IPS-NIHi11 (cell line): ENCODE measurements around the gene FBXL15.

Source experiments
- DNase-seq: peaks from one replicate; pipeline ENCODE4 v3.0.0; 2012; ENCODE audit warnings: mixed read lengths, low spot score

The FBXL15 gene

GRCh38 chr10:102411341-102412255 lies 9.0 kb upstream of the FBXL15 start:
- no peak for DNase-seq

GRCh38 chr10:102412293-102412692 lies 8.3 kb upstream of the FBXL15 start:
- DNase-seq = no peak

DNA sequence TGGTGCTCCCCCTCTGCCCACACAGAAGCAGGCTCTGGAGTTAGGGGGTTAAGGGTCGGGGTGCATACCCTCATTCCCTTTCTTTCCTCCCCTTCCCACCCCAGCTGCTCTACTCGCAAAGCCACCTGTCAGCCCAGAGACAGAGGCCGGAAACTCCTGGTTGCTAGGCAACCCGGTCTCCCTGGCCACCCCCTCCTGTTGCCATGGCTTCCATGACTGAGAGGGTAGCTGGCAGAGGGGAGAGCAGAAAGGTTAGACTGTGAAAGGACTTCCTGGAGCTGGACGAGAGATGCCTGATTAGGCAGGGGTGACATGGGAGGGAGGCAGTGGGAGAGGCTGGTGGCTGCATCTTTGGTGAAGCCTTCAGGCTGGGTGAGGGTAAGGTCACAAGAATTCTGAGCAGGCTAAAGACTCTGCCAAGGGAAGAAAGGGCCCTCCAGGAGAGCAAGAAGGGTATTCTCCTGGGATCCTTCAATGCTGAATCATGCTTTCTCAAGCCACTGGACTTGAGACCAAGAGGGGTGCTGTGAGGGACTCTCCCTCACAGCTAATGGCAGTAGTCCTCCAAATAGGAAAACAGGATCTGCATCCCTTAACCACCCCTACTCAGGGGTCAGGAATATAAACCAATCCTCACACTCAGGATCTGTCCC lies 7.5 kb upstream of the FBXL15 start:
- DNase-seq = peak; percentile 81

DNA sequence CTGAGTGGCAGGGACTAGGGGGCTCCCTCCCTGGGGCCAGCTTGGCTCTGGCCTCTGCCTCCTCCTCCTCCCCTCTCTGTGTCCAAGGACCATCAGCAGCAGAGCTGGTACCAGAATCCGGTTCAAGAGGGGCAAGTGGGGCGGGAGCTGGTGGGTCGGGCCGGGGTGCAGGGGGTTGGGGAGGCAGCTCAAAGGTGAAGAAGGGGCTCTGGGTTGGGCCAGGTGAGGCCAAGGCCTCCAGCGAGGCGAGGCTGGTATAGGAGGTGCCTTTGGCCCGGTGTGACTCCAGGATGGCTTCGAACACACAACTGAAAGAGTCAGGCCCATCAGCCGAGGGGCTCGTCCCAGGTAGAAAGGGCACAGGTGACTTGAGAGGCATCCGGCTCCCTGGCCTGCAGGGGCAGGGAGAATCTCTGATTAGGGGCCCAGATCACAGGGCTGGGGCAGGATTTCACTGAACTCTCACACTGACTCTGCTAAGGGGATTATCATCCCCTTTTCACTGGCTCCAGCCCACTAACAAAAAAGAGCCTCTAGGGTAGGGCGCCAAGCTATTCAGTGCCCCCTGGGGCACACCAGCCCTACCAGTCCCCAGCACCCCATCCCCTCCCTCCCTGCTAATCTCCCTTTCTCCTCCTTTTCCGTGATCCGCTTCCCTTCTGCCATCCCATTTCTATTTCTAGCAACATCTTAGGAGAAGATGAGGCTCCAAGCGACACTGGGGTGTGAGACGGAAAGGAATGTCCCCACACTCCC lies 6.7 kb upstream of the FBXL15 start:
- DNase-seq = no peak

- no peak for DNase-seq
These were observed 5.9 kb upstream of the FBXL15 start for GRCh38 chr10:102414749-102415148.

DNA sequence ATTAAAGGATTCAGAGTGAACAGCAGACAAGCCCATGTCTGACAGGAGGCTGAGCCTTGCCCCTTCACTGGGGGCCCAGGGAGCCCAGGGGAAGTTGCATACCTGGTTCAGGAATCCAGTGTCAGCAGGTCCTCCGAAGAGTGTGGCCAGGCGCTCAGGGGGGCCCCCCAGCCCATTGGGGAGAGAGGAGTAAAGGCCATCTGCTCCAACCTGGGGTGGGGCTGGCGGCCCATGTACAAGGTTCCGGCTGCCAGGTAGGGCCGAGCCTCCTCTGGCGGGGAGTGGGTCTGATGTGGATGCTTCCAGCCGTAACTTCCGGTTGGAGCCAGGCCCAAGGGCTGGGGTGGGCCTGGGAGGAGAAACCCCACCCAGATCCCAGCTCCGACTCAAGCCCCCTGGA lies 4.4 kb upstream of the FBXL15 start:
- DNase-seq = no peak

DNA sequence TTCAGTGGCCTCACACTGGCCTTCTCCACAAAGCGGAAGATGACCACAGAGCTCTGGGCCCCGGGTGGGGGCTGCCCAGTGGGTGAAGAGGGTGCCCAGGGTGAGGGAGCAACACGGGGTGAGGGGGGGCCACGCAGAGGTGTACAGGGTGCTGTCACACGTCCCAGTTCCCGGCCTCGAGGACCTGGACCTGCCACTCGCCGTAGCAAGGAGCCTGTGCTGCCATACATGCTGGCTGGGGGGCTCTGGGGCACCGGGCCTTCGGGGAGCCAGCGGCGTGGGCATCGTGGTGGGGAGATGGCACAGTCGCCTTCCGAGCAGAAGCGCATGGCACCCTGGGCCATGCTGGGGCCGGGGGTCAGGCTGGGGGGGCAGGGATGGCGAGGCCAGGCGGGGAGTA lies 3.9 kb upstream of the FBXL15 start:
- no peak for DNase-seq

DNA sequence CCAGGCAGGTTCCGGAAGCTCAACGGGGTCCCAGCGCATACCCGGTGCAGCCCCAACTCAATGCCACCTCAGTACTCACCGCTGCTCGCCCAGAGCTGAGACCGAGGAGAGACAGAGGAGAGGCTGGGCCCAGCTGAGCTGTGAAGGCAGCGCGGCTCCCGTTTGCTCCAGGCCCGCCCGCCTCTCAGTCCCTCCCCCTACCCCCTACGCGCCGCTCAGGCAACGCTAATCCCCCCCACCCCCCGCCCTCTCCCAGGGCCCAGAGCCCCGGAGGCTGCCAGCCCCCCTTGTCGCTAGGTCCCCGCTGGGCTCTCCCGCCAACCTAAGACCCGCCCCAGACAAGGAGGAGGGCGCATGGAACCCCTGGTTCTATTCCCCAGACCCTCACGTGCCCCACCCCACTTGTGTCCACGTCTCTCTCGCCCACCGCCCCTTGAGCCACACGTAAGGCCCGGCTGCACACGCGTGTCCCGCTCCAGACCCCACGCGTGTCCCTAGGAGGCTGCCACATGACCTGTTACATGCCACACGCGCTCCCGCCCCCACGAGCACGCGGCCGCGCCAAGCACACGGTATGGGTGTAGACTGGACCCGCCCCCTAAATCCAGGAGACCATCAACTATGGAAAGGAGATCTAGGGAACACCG lies 1.9 kb upstream of the FBXL15 start, which contains the start of gene PSD:
Gene PSD (minus strand): TSS at position 164 of the 647 bp plus-strand sequence. CDS start 1,747 bp downstream, outside the sequence.
- DNase-seq = peak; percentile 64

DNA sequence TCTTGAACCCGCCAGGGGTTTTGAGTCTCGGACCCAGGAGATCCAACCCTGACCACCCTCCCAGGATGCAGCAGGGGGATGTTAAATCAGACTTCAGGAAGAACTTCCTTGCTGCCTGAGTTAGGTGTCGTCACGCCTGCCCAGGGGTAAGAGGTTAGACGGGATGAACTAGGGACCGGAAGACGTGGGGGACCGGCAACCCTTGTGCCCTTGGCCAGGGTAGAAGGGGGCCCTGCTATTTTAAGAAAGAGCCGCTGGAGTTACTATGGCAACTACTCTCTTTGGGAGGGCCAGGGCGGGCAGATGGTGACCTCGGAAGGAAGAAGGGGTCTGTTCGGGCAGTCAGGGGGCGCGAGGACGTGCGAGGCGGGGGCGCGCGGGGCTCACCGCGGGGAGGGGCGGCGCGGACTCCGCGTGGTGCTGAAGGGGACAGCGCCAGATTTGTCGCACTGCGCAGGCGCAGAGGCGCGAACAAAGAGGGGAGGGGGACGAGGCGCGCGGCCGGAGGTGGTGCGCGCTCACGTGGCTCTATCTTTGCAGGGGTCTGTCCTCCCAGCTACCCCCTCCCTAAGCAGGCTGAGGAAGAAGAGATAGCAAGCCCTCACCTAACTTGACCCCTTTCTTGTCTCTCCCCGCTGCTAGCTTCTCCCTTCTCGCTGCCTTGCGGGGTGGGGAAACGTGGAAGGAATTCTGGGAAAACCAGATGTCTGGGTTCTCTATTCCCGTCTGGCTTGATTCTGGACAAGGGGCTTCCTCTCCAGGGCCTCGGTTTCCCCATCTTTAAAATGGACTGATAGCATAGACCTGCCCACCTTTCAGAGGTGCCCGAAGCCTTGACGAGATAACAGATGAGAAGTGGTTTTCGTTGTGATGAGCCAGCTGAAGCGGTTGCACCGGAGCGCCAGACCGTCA lies 1.1 kb upstream of the FBXL15 start:
- DNase-seq = peak; percentile 85

GRCh38 chr10:102420181-102420713 lies 389 bp upstream of the FBXL15 start:
- DNase-seq = no peak

- no peak for DNase-seq
These were observed 796 bp downstream of the FBXL15 start for GRCh38 chr10:102421507-102421756.

- peak; percentile 37 for DNase-seq
These were observed 1.3 kb downstream of the FBXL15 start for GRCh38 chr10:102421757-102422512.

DNA sequence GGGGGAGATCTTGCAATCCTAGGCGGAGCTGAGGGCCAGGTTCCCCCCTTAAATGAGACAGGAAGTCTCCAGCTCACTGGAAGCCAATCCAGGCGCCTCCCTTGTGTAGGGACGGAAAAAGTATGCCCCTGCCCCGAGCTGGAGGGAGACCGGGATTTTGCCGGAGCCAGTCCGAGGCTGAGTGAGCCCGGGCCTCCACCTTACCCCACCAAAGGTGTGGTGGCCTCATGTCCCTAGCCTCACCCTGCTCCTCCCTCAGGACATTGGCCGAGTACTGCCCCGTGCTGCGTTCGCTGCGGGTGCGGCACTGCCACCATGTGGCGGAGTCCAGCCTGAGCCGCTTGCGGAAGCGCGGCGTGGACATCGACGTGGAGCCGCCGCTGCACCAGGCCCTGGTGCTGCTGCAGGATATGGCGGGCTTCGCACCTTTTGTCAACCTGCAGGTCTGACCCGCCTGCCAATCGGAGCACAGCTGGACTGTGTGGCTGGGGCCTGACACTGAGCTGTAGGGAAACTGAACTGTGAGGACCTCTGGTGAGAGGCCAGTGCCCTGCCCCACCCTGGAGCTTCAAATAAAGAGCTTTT lies 2.0 kb downstream of the FBXL15 start:
- DNase-seq = peak; percentile 78

- DNase-seq = no peak
These were observed 2.8 kb downstream of the FBXL15 start for GRCh38 chr10:102423372-102423968.

DNA sequence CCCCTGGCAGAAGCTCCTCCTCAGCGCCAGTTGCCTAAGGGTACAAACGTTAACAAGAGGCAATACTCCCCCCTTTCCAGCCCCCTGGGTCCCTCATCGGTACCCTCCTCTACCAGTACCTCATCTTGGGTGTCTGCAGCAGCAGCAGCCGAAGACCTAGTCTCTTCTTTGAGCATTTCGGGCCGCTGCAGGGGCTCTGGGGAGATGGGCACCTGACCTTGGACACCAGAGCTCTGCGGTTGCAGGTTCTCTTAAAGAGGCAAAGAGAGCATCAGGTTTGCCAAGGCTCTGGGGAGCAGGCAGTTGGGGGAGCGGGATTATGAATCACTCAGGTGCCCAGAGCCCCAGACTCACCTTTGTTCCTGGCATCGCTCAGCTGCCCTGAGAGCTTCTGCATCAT lies 3.5 kb downstream of the FBXL15 start:
- DNase-seq = no peak

DNA sequence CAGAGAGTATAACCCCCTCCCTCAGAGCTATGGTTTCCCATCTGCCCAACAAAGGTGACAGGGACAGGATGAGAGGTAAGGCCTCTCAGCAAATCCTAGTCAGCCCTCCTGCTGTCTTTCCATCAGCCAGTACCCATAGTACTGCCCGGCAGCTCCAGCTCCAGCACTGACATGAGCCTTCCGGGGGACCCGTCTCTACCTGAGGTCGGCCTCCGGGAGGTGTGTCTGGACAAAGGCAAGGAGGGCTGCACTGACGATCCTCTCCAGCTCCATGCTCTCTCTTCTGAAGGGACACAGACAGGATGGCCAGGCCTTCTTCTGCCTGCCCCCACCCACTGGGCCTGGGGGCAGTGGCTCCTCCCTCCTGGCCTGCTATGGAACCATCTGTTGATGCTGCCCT lies 4.3 kb downstream of the FBXL15 start:
- no peak for DNase-seq

DNA sequence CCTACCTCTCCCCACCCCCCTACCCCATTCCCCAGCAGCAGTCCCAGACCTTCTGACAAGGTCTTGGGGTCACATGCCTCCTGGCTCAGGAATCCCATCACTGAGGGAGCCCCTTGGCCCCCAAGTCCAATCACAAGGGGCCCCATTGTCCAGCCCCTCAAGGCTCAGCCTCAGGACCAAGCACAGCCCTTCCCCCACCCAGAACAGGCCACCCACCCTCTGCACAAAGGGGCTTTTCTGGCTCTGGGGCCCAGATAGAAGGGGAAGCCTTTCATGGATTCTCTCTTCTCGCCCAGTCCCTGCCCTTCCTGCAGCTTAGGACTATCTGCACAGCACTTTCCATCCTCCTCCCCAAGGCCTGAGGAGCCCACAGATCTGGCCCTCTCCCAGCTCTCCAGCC lies 4.8 kb downstream of the FBXL15 start:
- DNase-seq = no peak

DNA sequence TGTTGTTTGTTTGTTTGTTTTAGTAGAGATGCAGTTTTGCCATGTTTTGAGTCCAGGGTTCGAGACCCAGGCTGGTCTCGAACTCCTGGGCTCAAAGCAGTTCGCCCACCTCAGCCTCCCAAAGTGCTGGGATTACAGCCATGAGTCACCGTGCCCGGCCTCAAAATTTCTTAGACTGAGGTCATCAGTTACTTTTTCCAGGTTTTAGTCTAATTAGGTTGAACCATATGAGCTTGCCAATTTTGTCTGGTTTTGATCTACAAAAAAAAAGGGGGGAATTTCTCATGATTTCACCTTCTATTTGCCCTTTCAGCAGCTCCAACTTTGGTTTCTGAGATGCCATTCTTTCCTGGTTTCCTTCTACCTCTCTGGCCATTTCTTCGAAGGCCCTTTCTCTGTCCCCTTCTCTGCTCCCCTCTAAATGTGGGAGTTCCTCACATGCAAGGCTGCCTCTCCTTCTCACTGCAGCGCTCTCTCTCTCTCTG lies 6.2 kb downstream of the FBXL15 start:
- no peak for DNase-seq

- DNase-seq = no peak
These were observed 8.8 kb downstream of the FBXL15 start for GRCh38 chr10:102429468-102429867.
